HepG2 (cell line): Measurements from ENCODE around the gene VWA7. TPM values are rescaled to one million over a fixed set of nuclear protein-coding genes. Genes with fewer than 3 reads are reported as not detected.

Experiments used
- ATF7 ChIP-seq, 2 experiments: fragments of 450-650 bp in 1 of 2; sonication (generic) in 1 of 2; formaldehyde crosslinking in 1 of 2; IDR thresholded peaks; 2 replicates each; pipeline versions ENCODE4 v1.4.0 to v1.6.1; 2016 to 2020; ENCODE audit warnings: antibody characterized with exemption in 1 of 2, mild to moderate bottlenecking in 1 of 2, missing genetic modification reagents in 1 of 2
- ATF7-NPFF ChIP-seq: sonication (generic); formaldehyde crosslinking; IDR thresholded peaks from 2 replicates; pipeline ENCODE4 v1.8.1; 2023; ENCODE audit warnings: mild to moderate bottlenecking, low read depth, missing genetic modification reagents, moderate library complexity
- CBX2 ChIP-seq, 2 experiments: fragments of 200-600 bp in 1 of 2; sonication (generic); formaldehyde crosslinking in 1 of 2; IDR thresholded peaks; 2 replicates each; pipeline versions ENCODE4 v1.7.0 to v1.8.1; 2018 to 2022; ENCODE audit warnings: low read depth in 2 of 2, low read length in 1 of 2, mild to moderate bottlenecking in 1 of 2, missing genetic modification reagents in 1 of 2
- DNMT3B ChIP-seq: conservative IDR thresholded peaks from 2 replicates; pipeline ENCODE4 v1.6.1; 2016; ENCODE audit warnings: missing biosample characterization, control low read depth
- FOXP1 ChIP-seq, 2 experiments: fragments of 450-650 bp in 1 of 2; IDR thresholded peaks; 2 replicates each; pipeline ENCODE4 v1.6.1; 2017 to 2018; ENCODE audit warnings: antibody characterized with exemption in 1 of 2
- HINFP ChIP-seq: sonication (generic); formaldehyde crosslinking; IDR thresholded peaks from 2 replicates; pipeline ENCODE4 v1.4.0; 2020; ENCODE audit warnings: low read depth, mild to moderate bottlenecking, missing genetic modification reagents
- HOXA7 ChIP-seq: sonication (generic); formaldehyde crosslinking; IDR thresholded peaks from 2 replicates; pipeline ENCODE4 v1.8.1; 2022; ENCODE audit warnings: mild to moderate bottlenecking, missing genetic modification reagents, moderate library complexity
- MEIS2 ChIP-seq: sonication (generic); formaldehyde crosslinking; IDR thresholded peaks from 2 replicates; pipeline ENCODE4 v1.9.0; 2021; ENCODE audit warnings: mild to moderate bottlenecking, missing genetic modification reagents
- POGZ ChIP-seq: sonication (generic); formaldehyde crosslinking; IDR thresholded peaks from 2 replicates; pipeline ENCODE4 v1.4.0; 2020; ENCODE audit warnings: mild to moderate bottlenecking, missing genetic modification reagents
- RARG ChIP-seq: sonication (generic); formaldehyde crosslinking; IDR thresholded peaks from 2 replicates; pipeline ENCODE4 v1.4.0; 2020; ENCODE audit warnings: low read depth, mild to moderate bottlenecking, missing genetic modification reagents
- REL ChIP-seq: sonication (generic); formaldehyde crosslinking; conservative IDR thresholded peaks from 2 replicates; pipeline ENCODE4 v1.8.0; 2022; ENCODE audit warnings: mild to moderate bottlenecking, missing genetic modification reagents, moderate library complexity
- SMAD3 ChIP-seq: sonication (generic); formaldehyde crosslinking; IDR thresholded peaks from 2 replicates; pipeline ENCODE4 v1.4.0; 2020; ENCODE audit warnings: missing genetic modification reagents
- TEAD2 ChIP-seq: sonication (generic); formaldehyde crosslinking; IDR thresholded peaks from 2 replicates; pipeline ENCODE4 v1.9.0; 2021; ENCODE audit warnings: missing genetic modification reagents
- THYN1 ChIP-seq: sonication (generic); formaldehyde crosslinking; IDR thresholded peaks from 2 replicates; pipeline ENCODE4 v1.8.1; 2023; ENCODE audit warnings: low read depth, mild to moderate bottlenecking, moderate library complexity, missing genetic modification reagents, borderline replicate concordance
- ZNF34 ChIP-seq: sonication (generic); formaldehyde crosslinking; IDR thresholded peaks from 2 replicates; pipeline ENCODE4 v1.4.0; 2020; ENCODE audit warnings: mild to moderate bottlenecking, missing genetic modification reagents, borderline replicate concordance
- ZNF432 ChIP-seq: sonication (generic); formaldehyde crosslinking; IDR thresholded peaks from 2 replicates; pipeline ENCODE4 v1.5.0; 2020; ENCODE audit warnings: missing genetic modification reagents, mild to moderate bottlenecking, borderline replicate concordance
- ZXDC ChIP-seq: sonication (generic); formaldehyde crosslinking; IDR thresholded peaks from 2 replicates; pipeline ENCODE4 v1.5.0; 2020; ENCODE audit warnings: mild to moderate bottlenecking, missing genetic modification reagents
- polyA plus RNA-seq, 8 experiments: library from polyadenylated mRNA; depleted of rRNA in 3 of 8; stranded (reverse) in 7 of 8; unstranded in 1 of 8; fragments of >200 nt; fragmentation: Illumina TruSeq in 4 of 8; extraction: Trizol in 4 of 8; gene quantifications; 2 replicates each; pipeline versions ENCODE4 v1.2.1 to v1.2.3, GENCODE V29; 2011 to 2016; ENCODE audit warnings: low read depth in 4 of 8, missing spikeins in 1 of 8, mixed read lengths in 1 of 8; ENCODE audit not compliant: insufficient read depth in 1 of 8
- total RNA-seq, 5 experiments: library from RNA; depleted of rRNA; stranded (reverse); fragments of >200 nt; fragmentation: Illumina TruSeq; extraction: Trizol; gene quantifications; 2 replicates each; pipeline ENCODE4 v1.2.3, GENCODE V29; 2016; ENCODE audit warnings: low read depth in 1 of 5
- TF ChIP-seq, protein P1 (sequence below): conservative IDR thresholded peaks from 2 replicates; pipeline ENCODE4 v1.6.1; 2018; ENCODE audit warnings: missing genetic modification reagents
- TF ChIP-seq, protein P2 (sequence below): IDR thresholded peaks from 2 replicates; pipeline ENCODE4 v1.6.1; 2016; ENCODE audit warnings: mild to moderate bottlenecking

The VWA7 gene
- total and polyA plus RNA-seq, 2 of the 13 experiments (the other 11 are each of a cell fraction or from before 2014, with no cell fraction given): 0.86 to 3.3 TPM

- TF ChIP-seq, protein P1, sequence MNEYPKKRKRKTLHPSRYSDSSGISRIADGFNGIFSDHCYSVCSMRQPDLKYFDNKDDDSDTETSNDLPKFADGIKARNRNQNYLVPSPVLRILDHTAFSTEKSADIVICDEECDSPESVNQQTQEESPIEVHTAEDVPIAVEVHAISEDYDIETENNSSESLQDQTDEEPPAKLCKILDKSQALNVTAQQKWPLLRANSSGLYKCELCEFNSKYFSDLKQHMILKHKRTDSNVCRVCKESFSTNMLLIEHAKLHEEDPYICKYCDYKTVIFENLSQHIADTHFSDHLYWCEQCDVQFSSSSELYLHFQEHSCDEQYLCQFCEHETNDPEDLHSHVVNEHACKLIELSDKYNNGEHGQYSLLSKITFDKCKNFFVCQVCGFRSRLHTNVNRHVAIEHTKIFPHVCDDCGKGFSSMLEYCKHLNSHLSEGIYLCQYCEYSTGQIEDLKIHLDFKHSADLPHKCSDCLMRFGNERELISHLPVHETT (CRISPR knock-in tag): peak; percentile 31; the same call in 1 of the 2 replicates
- TF ChIP-seq CBX2 (IDR thresholded peaks at IDR 0.05; ENCODE audit: low read depth, low read length) (no peak), CBX2 (CRISPR knock-in tag; IDR thresholded peaks at IDR 0.05; ENCODE audit: low read depth) (no peak), FOXP1 (IDR thresholded peaks at IDR 0.05) (no peak; the same call in 1 of the 2 replicates), FOXP1 (CRISPR knock-in tag; IDR thresholded peaks at IDR 0.05) (peak; percentile 95), RARG (CRISPR knock-in tag) (no peak), DNMT3B (CRISPR knock-in tag) (no peak; the same call in 1 of the 2 replicates), MEIS2 (peak; percentile 94), ATF7-NPFF (CRISPR knock-in tag) (0 out of 2 replicates have a peak, but pooled peaks have one; percentile 8), ZXDC (no peak), REL (CRISPR knock-in tag) (no peak; the same call in 1 of the 2 replicates), HOXA7 (CRISPR knock-in tag) (no peak), THYN1 (CRISPR knock-in tag) (no peak), SMAD3 (CRISPR knock-in tag) (0 out of 2 replicates have a peak, but pooled peaks have one; percentile 13), HINFP (CRISPR knock-in tag) (peak; percentile 83), TEAD2 (CRISPR knock-in tag) (no peak), ZNF34 (no peak), POGZ (CRISPR knock-in tag) (peak; percentile 38; the same call in 1 of the 2 replicates), ZNF432 (CRISPR knock-in tag) (no peak), ATF7 (IDR thresholded peaks at IDR 0.05) (no peak; the same call in 1 of the 2 replicates), ATF7 (CRISPR knock-in tag; IDR thresholded peaks at IDR 0.05) (no peak)
- TF ChIP-seq, protein P2, sequence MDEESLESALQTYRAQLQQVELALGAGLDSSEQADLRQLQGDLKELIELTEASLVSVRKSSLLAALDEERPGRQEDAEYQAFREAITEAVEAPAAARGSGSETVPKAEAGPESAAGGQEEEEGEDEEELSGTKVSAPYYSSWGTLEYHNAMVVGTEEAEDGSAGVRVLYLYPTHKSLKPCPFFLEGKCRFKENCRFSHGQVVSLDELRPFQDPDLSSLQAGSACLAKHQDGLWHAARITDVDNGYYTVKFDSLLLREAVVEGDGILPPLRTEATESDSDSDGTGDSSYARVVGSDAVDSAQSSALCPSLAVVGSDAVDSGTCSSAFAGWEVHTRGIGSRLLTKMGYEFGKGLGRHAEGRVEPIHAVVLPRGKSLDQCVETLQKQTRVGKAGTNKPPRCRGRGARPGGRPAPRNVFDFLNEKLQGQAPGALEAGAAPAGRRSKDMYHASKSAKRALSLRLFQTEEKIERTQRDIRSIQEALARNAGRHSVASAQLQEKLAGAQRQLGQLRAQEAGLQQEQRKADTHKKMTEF: peak; percentile 20; the same call in 1 of the 2 replicates
These were observed 38.8 kb downstream of the VWA7 start (continued) for GRCh38 chr6:31737991-31738979.
